GM12872 (cell line): Measurements from ENCODE around the gene HIGD1C.

ENCODE experiments used
- TF ChIP-seq, protein P1 (sequence below): IDR thresholded peaks from 3 replicates; pipeline ENCODE4 v1.5.1; 2011; ENCODE audit warnings: low read depth, mild to moderate bottlenecking, low read length, moderate library complexity; ENCODE audit not compliant: insufficient read depth

The HIGD1C gene

DNA sequence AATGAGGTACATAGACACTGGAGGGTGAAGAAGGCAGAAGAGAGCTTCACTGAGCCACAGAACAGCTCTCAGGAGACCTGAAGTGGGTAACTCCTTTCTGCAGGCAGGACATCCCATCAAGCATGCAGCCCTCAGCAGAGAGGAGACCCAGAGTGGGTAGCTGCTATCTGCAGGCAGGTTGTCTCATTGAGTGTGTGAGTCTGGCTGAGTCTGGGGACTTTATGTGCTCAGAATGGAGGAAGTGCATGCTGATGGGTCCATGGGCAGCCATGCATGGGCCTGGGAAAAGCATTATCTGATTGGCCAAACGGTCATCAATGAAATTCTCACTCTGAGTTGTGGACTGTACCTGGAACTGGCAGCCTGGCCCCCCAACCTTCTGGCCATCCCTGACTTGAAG lies 14.7 kb upstream of the HIGD1C start:
- TF ChIP-seq, protein P1, sequence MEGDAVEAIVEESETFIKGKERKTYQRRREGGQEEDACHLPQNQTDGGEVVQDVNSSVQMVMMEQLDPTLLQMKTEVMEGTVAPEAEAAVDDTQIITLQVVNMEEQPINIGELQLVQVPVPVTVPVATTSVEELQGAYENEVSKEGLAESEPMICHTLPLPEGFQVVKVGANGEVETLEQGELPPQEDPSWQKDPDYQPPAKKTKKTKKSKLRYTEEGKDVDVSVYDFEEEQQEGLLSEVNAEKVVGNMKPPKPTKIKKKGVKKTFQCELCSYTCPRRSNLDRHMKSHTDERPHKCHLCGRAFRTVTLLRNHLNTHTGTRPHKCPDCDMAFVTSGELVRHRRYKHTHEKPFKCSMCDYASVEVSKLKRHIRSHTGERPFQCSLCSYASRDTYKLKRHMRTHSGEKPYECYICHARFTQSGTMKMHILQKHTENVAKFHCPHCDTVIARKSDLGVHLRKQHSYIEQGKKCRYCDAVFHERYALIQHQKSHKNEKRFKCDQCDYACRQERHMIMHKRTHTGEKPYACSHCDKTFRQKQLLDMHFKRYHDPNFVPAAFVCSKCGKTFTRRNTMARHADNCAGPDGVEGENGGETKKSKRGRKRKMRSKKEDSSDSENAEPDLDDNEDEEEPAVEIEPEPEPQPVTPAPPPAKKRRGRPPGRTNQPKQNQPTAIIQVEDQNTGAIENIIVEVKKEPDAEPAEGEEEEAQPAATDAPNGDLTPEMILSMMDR: no peak

DNA sequence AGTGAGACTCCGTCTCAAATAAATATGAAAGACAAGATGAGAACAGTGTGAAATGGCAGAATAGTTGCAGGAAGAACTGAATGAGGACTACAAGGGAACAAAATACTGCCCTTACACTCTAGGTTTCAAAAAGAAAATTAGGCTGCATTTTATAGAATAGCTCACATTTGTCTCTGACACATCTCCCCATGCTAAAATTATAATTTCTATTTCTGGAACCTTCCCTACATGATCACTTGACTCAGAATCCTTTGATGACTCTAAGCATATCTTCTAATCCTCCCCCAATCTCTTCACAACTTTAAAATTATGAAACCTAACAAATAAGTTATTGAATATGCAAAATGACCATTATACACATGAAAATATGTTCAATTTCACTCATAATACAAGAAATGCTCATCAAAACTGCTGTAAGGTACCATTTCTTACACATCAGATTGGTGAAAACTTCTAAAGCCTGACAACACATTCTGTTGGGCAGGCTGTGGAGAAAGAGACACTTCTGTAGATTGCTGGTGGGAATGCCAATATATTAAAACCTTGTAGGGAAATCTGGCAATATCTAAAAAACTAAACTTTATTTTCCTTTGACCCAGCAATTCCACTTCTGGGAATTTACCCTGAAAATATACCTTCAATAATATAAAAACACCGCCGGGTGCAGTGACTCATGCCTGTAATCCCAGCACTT lies 4.3 kb upstream of the HIGD1C start:
- TF ChIP-seq, protein P1: no peak

DNA sequence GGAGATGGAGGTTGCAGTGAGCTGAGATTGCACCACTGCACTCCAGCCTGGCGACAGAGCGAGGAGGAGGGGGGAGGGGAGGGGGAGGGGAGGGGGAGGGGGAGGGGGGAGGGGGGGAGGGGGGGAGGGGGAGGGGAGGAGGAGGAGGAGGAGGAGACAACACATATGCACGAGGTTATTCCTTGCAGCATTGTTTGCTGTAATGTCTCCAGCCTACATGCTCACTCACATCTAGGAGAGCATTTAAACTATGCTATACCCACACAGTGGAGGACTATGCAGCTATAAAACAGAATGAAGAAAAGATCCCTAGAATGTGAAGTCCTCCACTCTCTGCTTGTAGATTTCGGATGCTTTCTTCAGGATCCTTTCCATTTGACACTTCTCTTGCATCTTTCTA lies 3.5 kb upstream of the HIGD1C start:
- TF ChIP-seq, protein P1: no peak

DNA sequence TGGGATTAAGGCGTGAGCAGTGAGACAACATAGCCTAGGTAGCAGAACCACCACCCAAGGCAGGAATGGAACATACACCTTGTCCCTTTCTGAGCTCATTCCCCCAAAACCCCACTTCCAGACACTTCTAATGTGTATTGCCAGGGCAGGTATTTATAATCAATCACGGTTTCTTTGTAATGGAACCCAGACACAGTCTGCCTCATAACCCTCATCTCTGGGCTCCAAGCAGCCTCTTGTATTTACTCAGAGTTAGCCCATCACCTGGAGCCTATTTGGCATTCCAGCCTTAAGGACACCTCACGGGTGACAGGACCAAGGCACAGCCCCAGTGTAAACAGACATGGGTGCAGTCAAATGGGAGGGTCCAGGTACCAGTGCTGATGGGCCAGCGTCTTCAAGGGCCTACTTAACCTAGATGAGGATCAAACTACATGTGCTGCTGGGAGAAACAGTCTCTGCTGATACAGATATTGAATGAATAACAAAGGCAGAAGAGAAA lies 2.5 kb upstream of the HIGD1C start:
- TF ChIP-seq, protein P1: no peak

DNA sequence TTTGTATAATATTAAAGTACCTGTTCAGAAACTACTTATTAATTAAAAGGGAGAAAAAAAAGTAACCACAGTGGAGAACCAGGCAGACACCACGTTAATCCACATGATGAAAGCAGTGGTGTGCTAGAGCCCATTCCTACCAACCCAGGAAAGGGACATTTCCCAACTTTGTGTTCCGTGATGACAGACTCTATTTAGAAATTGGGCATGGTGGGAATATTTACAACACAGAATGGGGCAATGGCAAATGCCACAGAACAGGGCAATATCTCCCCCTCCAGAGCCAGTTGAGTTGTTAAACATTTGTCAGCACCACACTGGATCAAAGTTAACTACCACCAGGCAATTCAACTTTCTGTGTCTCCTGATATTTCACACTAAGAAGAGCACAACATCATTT lies 1.2 kb upstream of the HIGD1C start:
- TF ChIP-seq, protein P1: no peak

DNA sequence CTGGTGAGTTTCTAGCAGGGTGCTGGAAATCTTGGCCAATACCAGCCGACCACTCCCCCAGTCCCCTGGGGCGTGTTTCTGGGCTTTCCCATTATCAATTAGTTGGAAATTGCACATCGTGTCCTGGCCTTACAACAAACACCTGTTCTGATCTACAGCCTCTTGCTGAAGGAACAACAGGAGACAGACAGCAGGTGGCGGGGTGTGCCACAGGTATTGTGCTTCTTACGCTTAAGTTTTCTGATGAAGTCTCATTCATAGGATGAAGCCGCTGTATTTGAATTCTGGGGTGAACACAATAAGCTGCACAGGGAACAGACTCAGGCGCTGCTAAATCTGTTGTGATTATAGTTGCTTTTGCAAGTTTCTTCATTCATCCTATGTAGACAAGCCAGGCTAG lies 703 bp downstream of the HIGD1C start:
- TF ChIP-seq, protein P1: no peak

DNA sequence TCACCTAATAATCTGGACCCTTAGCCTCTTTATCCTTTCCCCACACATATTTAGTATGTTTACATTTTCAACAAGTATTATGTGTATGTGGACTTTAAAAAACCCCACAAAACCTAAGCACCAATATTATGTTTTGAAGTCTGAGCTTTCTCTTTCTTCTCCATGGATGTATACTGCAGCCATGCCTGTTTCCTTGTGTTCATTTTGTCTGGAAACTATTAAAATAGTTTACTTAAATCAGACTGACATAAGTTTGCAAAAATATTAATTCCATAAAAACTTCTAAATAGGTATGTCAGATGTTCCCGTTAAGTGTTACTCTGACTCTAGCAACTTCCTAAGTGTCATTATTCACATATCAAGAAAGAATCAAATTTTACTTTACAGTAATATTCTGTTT lies 2.9 kb downstream of the HIGD1C start:
- TF ChIP-seq, protein P1: no peak
